ENCODE measurements around the gene PIK3C3. TPM values are rescaled to one million over a fixed set of nuclear protein-coding genes. Genes with fewer than 3 reads are reported as not detected.

PIK3C3 gene
- total RNA-seq, 1 donor from 2014 or later = 53.5 TPM

- intact Hi-C loops (cut with micrococcal nuclease) = no loop called here
These were observed 16.6 kb upstream of the PIK3C3 start for GRCh38 chr18:41938445-41938844.

GRCh38 chr18:41939326-41939725 is 15.7 kb upstream of the PIK3C3 start:
- Mint-ChIP-seq H3K4me3 (no peak overlapping the region), H3K27me3 (ENCODE audit: insufficient read depth) (peaks cover 18% of the 10 kb centered on the region), H3K36me3 (ENCODE audit: low read depth) (no peaks in the 10 kb centered on the region), H3K27ac (no peak overlapping the region), H3K4me1 (ENCODE audit: low read depth) (peaks cover 8% of the 10 kb centered on the region), H3K9me3 (no peaks in the 10 kb centered on the region)
- intact Hi-C loops (cut with micrococcal nuclease) = no loop called here
- no peak for DNase-seq (ENCODE audit: low spot score)

More at GRCh38 chr18:41938445-41938844, 16.6 kb upstream of the PIK3C3 start:
- Mint-ChIP-seq H3K4me3 (no peak overlapping the region), H3K36me3 (ENCODE audit: low read depth) (no peaks in the 10 kb centered on the region), H3K9me3 (no peaks in the 10 kb centered on the region), H3K27ac (no peak overlapping the region), H3K4me1 (ENCODE audit: low read depth) (peaks cover 8% of the 10 kb centered on the region), H3K27me3 (ENCODE audit: insufficient read depth) (peaks cover 15% of the 10 kb centered on the region)
- no peak for DNase-seq (ENCODE audit: low spot score)

- H3K36me3 Mint-ChIP-seq (ENCODE audit: low read depth) = no peaks in the 10 kb centered on the region
- DNase-seq (ENCODE audit: low spot score) = no peak
- intact Hi-C loops (cut with micrococcal nuclease) = no loop called here
- H3K27me3 Mint-ChIP-seq (ENCODE audit: insufficient read depth) = peaks cover 18% of the 10 kb centered on the region
- H3K4me1 Mint-ChIP-seq (ENCODE audit: low read depth) = peaks cover 8% of the 10 kb centered on the region
- no peak overlapping the region for H3K4me3 Mint-ChIP-seq
- no peak overlapping the region for H3K27ac Mint-ChIP-seq
- H3K9me3 Mint-ChIP-seq = no peaks in the 10 kb centered on the region
These were observed 14.4 kb upstream of the PIK3C3 start for GRCh38 chr18:41940506-41941215.

GRCh38 chr18:41942254-41942653 is 12.8 kb upstream of the PIK3C3 start:
- no peaks in the 10 kb centered on the region for H3K36me3 Mint-ChIP-seq (ENCODE audit: low read depth)
- intact Hi-C loops (cut with micrococcal nuclease) = no loop called here
- H3K4me1 Mint-ChIP-seq (ENCODE audit: low read depth) = peaks cover 18% of the 10 kb centered on the region
- DNase-seq (ENCODE audit: low spot score) = no peak
- peaks cover 6% of the 10 kb centered on the region for H3K9me3 Mint-ChIP-seq
- no peak overlapping the region for H3K4me3 Mint-ChIP-seq
- H3K27me3 Mint-ChIP-seq (ENCODE audit: insufficient read depth) = peaks cover 24% of the 10 kb centered on the region
- H3K27ac Mint-ChIP-seq = no peak overlapping the region

- peak overlapping the region; percentile 73 for H3K27ac Mint-ChIP-seq
- peaks cover 30% of the 10 kb centered on the region for H3K4me1 Mint-ChIP-seq (ENCODE audit: low read depth)
- H3K36me3 Mint-ChIP-seq (ENCODE audit: low read depth) = no peaks in the 10 kb centered on the region
- peaks cover 10% of the 10 kb centered on the region for H3K27me3 Mint-ChIP-seq (ENCODE audit: insufficient read depth)
- peaks cover 6% of the 10 kb centered on the region for H3K9me3 Mint-ChIP-seq
- no peak for DNase-seq (ENCODE audit: low spot score)
- intact Hi-C loops (cut with micrococcal nuclease) = no loop called here
- peak overlapping the region; percentile 25 for H3K4me3 Mint-ChIP-seq
These were observed 6.4 kb upstream of the PIK3C3 start for GRCh38 chr18:41948544-41949110.

- peaks cover 6% of the 10 kb centered on the region for H3K9me3 Mint-ChIP-seq
- DNase-seq (ENCODE audit: low spot score) = no peak
- intact Hi-C loops (cut with micrococcal nuclease) = no loop called here
- peaks cover 30% of the 10 kb centered on the region for H3K4me1 Mint-ChIP-seq (ENCODE audit: low read depth)
- H3K27ac Mint-ChIP-seq = peak overlapping the region; percentile 73
- no peaks in the 10 kb centered on the region for H3K36me3 Mint-ChIP-seq (ENCODE audit: low read depth)
- no peak overlapping the region for H3K4me3 Mint-ChIP-seq
- peaks cover 10% of the 10 kb centered on the region for H3K27me3 Mint-ChIP-seq (ENCODE audit: insufficient read depth)
These were observed 5.7 kb upstream of the PIK3C3 start for GRCh38 chr18:41949206-41949920.

- Mint-ChIP-seq H3K27me3 (ENCODE audit: insufficient read depth) (peaks cover 2% of the 10 kb centered on the region), H3K4me3 (peak overlapping the region; percentile 100), H3K4me1 (ENCODE audit: low read depth) (peaks cover 34% of the 10 kb centered on the region), H3K36me3 (ENCODE audit: low read depth) (peaks cover 20% of the 10 kb centered on the region), H3K27ac (peak overlapping the region; percentile 99), H3K9me3 (no peaks in the 10 kb centered on the region)
- DNase-seq (ENCODE audit: low spot score) = no peak
- intact Hi-C loops (cut with micrococcal nuclease) = loop anchor here (1.0 to 2.0 kb wide), 5 partner anchors 8 to 71 kb away; no protein-coding TSS in a partner anchor
These were observed 654 bp downstream of the PIK3C3 start for GRCh38 chr18:41955688-41956087.

- H3K4me1 Mint-ChIP-seq (ENCODE audit: low read depth) = peaks cover 34% of the 10 kb centered on the region
- H3K36me3 Mint-ChIP-seq (ENCODE audit: low read depth) = peaks cover 34% of the 10 kb centered on the region
- no peak for DNase-seq (ENCODE audit: low spot score)
- no peak overlapping the region for H3K27ac Mint-ChIP-seq
- no peak overlapping the region for H3K4me3 Mint-ChIP-seq
- intact Hi-C loops (cut with micrococcal nuclease) = no loop called here
- no peaks in the 10 kb centered on the region for H3K9me3 Mint-ChIP-seq
- no peaks in the 10 kb centered on the region for H3K27me3 Mint-ChIP-seq (ENCODE audit: insufficient read depth)
These were observed 4.0 kb downstream of the PIK3C3 start for GRCh38 chr18:41959045-41959444.

- no peak for DNase-seq (ENCODE audit: low spot score)
- no peak overlapping the region for H3K4me3 Mint-ChIP-seq
- peaks cover 40% of the 10 kb centered on the region for H3K36me3 Mint-ChIP-seq (ENCODE audit: low read depth)
- intact Hi-C loops (cut with micrococcal nuclease) = no loop called here
- H3K9me3 Mint-ChIP-seq = no peaks in the 10 kb centered on the region
- no peak overlapping the region for H3K27ac Mint-ChIP-seq
- peaks cover 14% of the 10 kb centered on the region for H3K4me1 Mint-ChIP-seq (ENCODE audit: low read depth)
- no peaks in the 10 kb centered on the region for H3K27me3 Mint-ChIP-seq (ENCODE audit: insufficient read depth)
These were observed 10.7 kb downstream of the PIK3C3 start for GRCh38 chr18:41965634-41966255.

GRCh38 chr18:41966943-41967342 is 11.9 kb downstream of the PIK3C3 start:
- H3K27me3 Mint-ChIP-seq (ENCODE audit: insufficient read depth) = no peaks in the 10 kb centered on the region
- no peak for DNase-seq (ENCODE audit: low spot score)
- H3K4me3 Mint-ChIP-seq = no peak overlapping the region
- no peak overlapping the region for H3K27ac Mint-ChIP-seq
- peaks cover 14% of the 10 kb centered on the region for H3K4me1 Mint-ChIP-seq (ENCODE audit: low read depth)
- H3K9me3 Mint-ChIP-seq = no peaks in the 10 kb centered on the region
- H3K36me3 Mint-ChIP-seq (ENCODE audit: low read depth) = peaks cover 37% of the 10 kb centered on the region
- intact Hi-C loops (cut with micrococcal nuclease) = no loop called here

- Mint-ChIP-seq H3K27me3 (ENCODE audit: insufficient read depth) (no peaks in the 10 kb centered on the region), H3K4me3 (no peak overlapping the region), H3K36me3 (ENCODE audit: low read depth) (peaks cover 40% of the 10 kb centered on the region), H3K27ac (no peak overlapping the region), H3K4me1 (ENCODE audit: low read depth) (peaks cover 20% of the 10 kb centered on the region), H3K9me3 (no peaks in the 10 kb centered on the region)
- no peak for DNase-seq (ENCODE audit: low spot score)
- intact Hi-C loops (cut with micrococcal nuclease) = no loop called here
These were observed 12.6 kb downstream of the PIK3C3 start for GRCh38 chr18:41967680-41968079.

- Mint-ChIP-seq H3K4me1 (ENCODE audit: low read depth) (peaks cover 29% of the 10 kb centered on the region), H3K36me3 (ENCODE audit: low read depth) (peaks cover 40% of the 10 kb centered on the region), H3K4me3 (no peak overlapping the region), H3K27ac (no peak overlapping the region), H3K27me3 (ENCODE audit: insufficient read depth) (no peaks in the 10 kb centered on the region), H3K9me3 (no peaks in the 10 kb centered on the region)
- intact Hi-C loops (cut with micrococcal nuclease) = loop anchor here (2.0 kb wide), 1 partner anchor 15 kb away; the partner anchor contains the start of gene PIK3C3
- no peak for DNase-seq (ENCODE audit: low spot score)
These were observed 14.8 kb downstream of the PIK3C3 start for GRCh38 chr18:41969881-41970280.

Data from activated T-helper 1 cell treated with anti-CD3 and anti-CD28 coated beads, Interleukin-12 subunit alpha, Interleukin-12 subunit beta, Interleukin-2, Interleukin-4 antibody, amounts not matched to agents 30 ng/mL and 10 ng/mL and 1 ng/mL, durations not matched to agents 14 hours and 24 hours and 36 hours (primary cell).